Stomach (tissue), 9 donors: ENCODE results near the gene C16orf46. TPM values are rescaled to one million over a fixed set of nuclear protein-coding genes. Genes with fewer than 3 reads are reported as not detected.

Experiments
- DNase-seq, 2 donors: peaks; one replicate each; pipeline versions ENCODE4 v3.0.0 to v3.0.0-alpha.2; 2013 to 2019
- H3K27ac ChIP-seq, 5 donors: fragments of 200-600 bp in 4 of 5; sonication (generic) in 4 of 5; one replicate each; pipeline ENCODE4 v1.5.1; 2013 to 2019; ENCODE audit warnings: mild to moderate bottlenecking in 1 of 5, moderate library complexity in 1 of 5
- H3K27me3 ChIP-seq, 3 donors: fragments of 200-600 bp; sonication (generic); one replicate each; pipeline ENCODE4 v1.5.1; 2017 to 2019; ENCODE audit warnings: mixed run types in 1 of 3
- H3K36me3 ChIP-seq, 4 donors: fragments of 200-600 bp; sonication (generic); 1 replicate in 3 of 4; 2 replicates in 1 of 4; pipeline ENCODE4 v1.5.1; 2016 to 2019
- H3K4me1 ChIP-seq, 4 donors: fragments of 200-600 bp; sonication (generic); one replicate each; pipeline ENCODE4 v1.5.1; 2016 to 2019
- H3K4me3 ChIP-seq, 4 donors: fragments of 200-600 bp; sonication (generic) in 3 of 4; one replicate each; pipeline ENCODE4 v1.5.1; 2016 to 2019; ENCODE audit warnings: mild to moderate bottlenecking in 1 of 4
- H3K9me3 ChIP-seq, 4 donors: fragments of 200-600 bp; sonication (generic); one replicate each; pipeline ENCODE4 v1.5.1; 2016 to 2019
- EP300 ChIP-seq: sonication (generic); formaldehyde crosslinking; IDR thresholded peaks from one replicate; pipeline ENCODE4 v1.6.1; 2017; ENCODE audit warnings: antibody characterized with exemption
- POLR2A ChIP-seq, 4 donors: fragments of 450-650 bp; IDR thresholded peaks; one replicate each; pipeline ENCODE4 v1.6.1; 2016; ENCODE audit warnings: antibody characterized with exemption in 4 of 4, control low read depth in 2 of 4, mild to moderate bottlenecking in 1 of 4, moderate library complexity in 1 of 4
- POLR2AphosphoS5 ChIP-seq, 3 donors: sonication (generic); formaldehyde crosslinking; IDR thresholded peaks; one replicate each; pipeline ENCODE4 v1.6.1; 2016; ENCODE audit warnings: antibody characterized with exemption in 3 of 3
- WGBS, 5 donors: extraction: QIAGEN DNeasy Blood & Tissue Kit in 3 of 5; methylation state at CpG; one replicate each; pipeline versions ENCODE4 v1.1.5 to v1.1.7; 2013 to 2018; 5-methylcytosine and 5-hydroxymethylcytosine counted together
- intact Hi-C: fragments of 100-400 bp; cut with DNase I; formaldehyde crosslinking; loops from one replicate; pipeline ENCODE4 v1.15.1; 2023; ENCODE audit warnings: low total_unique reads
- polyA plus RNA-seq, 3 donors: library from polyadenylated mRNA; stranded (reverse); fragments of 200-250 nt; gene quantifications; one replicate each; pipeline ENCODE4 v1.2.3, GENCODE V29; 2013
- total RNA-seq, 5 donors: library from RNA; depleted of rRNA; stranded (reverse); fragments of >200 nt; gene quantifications; one replicate each; pipeline versions ENCODE4 v1.1.0 to v1.2.3, GENCODE V29; 2014 to 2016
- TF ChIP-seq, protein P1 (sequence below), 7 experiments: fragments of 450-650 bp in 4 of 7; fragments of 200-600 bp in 3 of 7; sonication (generic) in 3 of 7; IDR thresholded peaks; one replicate each; pipeline ENCODE4 v1.5.1; 2016 to 2019; ENCODE audit warnings: antibody characterized with exemption in 7 of 7, control low read depth in 2 of 7, mild to moderate bottlenecking in 1 of 7
- donor health status: healthy with polysubstance abuse.
- donor health status: Bipolar disorder and iron deficiency.
- donor health status: healthy.

C16orf46 gene
- total and polyA plus RNA-seq, 8 donors, result 0.44 to 1.1 (median 0.62) TPM; not detected in 4

DNA sequence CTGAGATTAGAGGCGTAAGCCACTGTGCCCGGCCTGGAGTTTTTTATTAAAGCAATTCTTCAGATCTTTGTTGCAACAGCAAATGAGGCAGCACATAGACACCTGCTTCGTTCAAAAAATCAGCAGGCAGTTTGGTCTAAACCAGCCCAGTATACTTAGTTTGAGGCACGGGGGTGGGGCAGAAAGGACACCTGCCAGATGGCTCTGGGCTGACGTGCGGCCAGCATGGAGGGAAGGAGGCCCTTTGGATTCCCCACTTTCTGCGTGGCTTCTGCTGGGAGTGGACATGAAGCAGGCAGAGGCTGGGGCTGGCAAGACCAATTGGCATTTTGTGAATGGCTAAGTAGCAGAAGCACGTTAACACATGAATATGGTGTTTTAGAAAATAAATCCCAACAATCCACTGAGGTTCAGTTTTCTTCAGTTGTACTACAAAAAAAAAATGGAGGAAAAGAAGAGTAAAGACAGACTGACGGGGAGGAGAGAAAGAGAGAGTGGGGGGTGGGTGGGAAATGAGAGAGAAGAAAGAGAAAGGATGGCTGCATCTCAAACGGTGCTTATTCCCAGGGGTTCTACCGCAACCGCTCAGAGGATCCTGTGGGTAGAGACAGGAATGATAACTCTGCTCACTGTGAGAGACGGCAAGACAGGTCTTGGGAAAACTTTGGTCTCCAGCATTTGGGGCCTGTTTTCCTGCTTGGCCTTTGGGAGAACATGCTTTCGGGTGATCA, 16.3 kb downstream of the C16orf46 start:
- Histone ChIP-seq H3K9me3 (no peaks in the 10 kb centered on the region), H3K36me3 (no peaks in the 10 kb centered on the region), H3K4me3 (no peak overlapping the region), H3K27ac (no peak overlapping the region), H3K4me1 (no peaks in the 10 kb centered on the region), H3K27me3 (no peaks in the 10 kb centered on the region)
- WGBS, 5 donors, result 84 to 90% (median 88%) methylated on average over 14 of the region's 14 CpGs
- TF ChIP-seq, protein P1, sequence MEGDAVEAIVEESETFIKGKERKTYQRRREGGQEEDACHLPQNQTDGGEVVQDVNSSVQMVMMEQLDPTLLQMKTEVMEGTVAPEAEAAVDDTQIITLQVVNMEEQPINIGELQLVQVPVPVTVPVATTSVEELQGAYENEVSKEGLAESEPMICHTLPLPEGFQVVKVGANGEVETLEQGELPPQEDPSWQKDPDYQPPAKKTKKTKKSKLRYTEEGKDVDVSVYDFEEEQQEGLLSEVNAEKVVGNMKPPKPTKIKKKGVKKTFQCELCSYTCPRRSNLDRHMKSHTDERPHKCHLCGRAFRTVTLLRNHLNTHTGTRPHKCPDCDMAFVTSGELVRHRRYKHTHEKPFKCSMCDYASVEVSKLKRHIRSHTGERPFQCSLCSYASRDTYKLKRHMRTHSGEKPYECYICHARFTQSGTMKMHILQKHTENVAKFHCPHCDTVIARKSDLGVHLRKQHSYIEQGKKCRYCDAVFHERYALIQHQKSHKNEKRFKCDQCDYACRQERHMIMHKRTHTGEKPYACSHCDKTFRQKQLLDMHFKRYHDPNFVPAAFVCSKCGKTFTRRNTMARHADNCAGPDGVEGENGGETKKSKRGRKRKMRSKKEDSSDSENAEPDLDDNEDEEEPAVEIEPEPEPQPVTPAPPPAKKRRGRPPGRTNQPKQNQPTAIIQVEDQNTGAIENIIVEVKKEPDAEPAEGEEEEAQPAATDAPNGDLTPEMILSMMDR (IDR thresholded peaks at IDR 0.05), result no peak
- TF ChIP-seq POLR2A (IDR thresholded peaks at IDR 0.05) (no peak), POLR2AphosphoS5 (IDR thresholded peaks at IDR 0.05) (no peak), EP300 (no peak)
- intact Hi-C loops, result no loop called here
- no peak for DNase-seq

DNA sequence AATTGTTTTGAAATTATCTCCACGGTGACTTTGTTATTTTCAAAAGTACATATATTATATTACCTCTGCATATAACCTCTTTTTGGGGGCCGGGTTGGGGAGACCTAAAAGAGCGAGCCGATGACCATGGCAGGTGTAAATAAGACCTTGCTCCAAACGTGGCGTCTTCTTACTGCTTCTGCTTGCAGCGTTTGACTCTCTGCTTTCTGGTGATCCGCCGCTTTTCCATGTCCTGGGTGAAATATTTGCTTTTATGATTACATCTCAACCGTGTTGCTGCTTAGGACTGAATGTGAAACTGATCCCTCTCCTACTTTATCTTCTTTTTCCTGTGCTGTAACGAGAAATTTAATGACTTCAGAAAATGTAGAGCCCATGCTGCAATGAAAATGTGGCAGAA, 23.3 kb downstream of the C16orf46 start:
- Histone ChIP-seq H3K27ac (no peak overlapping the region), H3K36me3 (no peaks in the 10 kb centered on the region), H3K9me3 (peaks cover 0 to 17% (median 10%) of the 10 kb centered on the region in 4 donors), H3K27me3 (no peaks in the 10 kb centered on the region), H3K4me1 (no peaks in the 10 kb centered on the region), H3K4me3 (no peak overlapping the region)
- no peak for TF ChIP-seq POLR2AphosphoS5 (IDR thresholded peaks at IDR 0.05)
- no peak for TF ChIP-seq POLR2A (IDR thresholded peaks at IDR 0.05)
- TF ChIP-seq, protein P1 (IDR thresholded peaks at IDR 0.05), result no peak
- intact Hi-C loops, result no loop called here
- 76 to 81% (median 79%) methylated on average over 11 of the region's 11 CpGs for WGBS, 5 donors
- no peak for DNase-seq

DNA sequence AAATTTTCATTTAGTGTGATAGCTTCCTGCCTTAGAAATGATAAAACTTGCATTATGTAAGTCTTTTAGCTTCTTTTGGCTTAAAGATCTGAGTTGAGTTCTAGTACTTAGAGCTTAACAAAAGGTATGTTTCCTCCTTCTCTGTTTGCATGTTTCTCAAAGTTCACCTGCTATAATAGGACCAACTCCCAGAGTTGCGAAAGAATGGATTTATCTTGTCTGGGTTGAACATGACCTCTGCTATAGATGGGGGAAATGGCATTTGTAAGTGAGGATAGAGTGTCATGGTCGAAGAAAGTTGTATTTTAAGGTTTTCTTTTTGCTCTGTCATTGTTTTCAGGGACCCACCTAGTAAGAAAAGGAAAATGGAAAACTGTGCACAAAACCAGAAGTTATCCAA, 34.2 kb downstream of the C16orf46 start:
- intact Hi-C loops, result no loop called here
- H3K27ac ChIP-seq, result no peak overlapping the region
- peaks cover 0 to 2% (median 0%) of the 10 kb centered on the region in 4 donors for H3K9me3 ChIP-seq
- no peak overlapping the region for H3K4me3 ChIP-seq
- peaks cover 39 to 55% (median 53%) of the 10 kb centered on the region in 4 donors for H3K36me3 ChIP-seq
- DNase-seq, result no peak
- TF ChIP-seq, protein P1 (IDR thresholded peaks at IDR 0.05), result no peak
- TF ChIP-seq EP300 (no peak), POLR2AphosphoS5 (IDR thresholded peaks at IDR 0.05) (no peak), POLR2A (IDR thresholded peaks at IDR 0.05) (no peak)
- no peaks in the 10 kb centered on the region for H3K27me3 ChIP-seq
- peaks cover under 1 to 20% (median 16%) of the 10 kb centered on the region in 4 donors for H3K4me1 ChIP-seq
- 90 to 99% (median 96%) methylated on average over 2 of the region's 2 CpGs for WGBS, 5 donors

DNA sequence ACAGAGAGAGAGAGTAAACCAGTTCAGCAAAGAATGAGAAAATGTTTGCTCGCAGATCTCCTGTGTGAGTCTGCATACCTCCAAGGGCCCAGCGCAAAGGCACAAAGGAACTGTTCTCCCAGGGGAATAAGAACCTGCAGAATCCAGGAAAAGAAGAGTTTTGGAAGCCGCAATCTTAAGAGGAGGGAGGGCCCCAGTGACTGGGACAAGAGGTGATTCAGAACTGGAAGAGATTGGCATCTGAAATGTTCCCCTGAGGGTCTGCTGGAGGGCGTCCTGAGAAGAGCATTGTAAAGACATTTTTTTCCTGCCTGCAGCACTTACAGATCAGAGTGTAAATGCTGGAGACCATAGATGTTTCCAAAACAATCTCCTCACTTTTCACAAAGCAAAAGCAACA, 35.3 kb downstream of the C16orf46 start:
- TF ChIP-seq POLR2AphosphoS5 (IDR thresholded peaks at IDR 0.05) (no peak), POLR2A (IDR thresholded peaks at IDR 0.05) (no peak), EP300 (no peak)
- TF ChIP-seq, protein P1 (IDR thresholded peaks at IDR 0.05), result no peak
- 88 to 95% (median 92%) methylated on average over 4 of the region's 4 CpGs for WGBS, 5 donors
- intact Hi-C loops, result no loop called here
- no peak overlapping the region for H3K27ac ChIP-seq
- no peaks in the 10 kb centered on the region for H3K9me3 ChIP-seq
- H3K4me1 ChIP-seq, result peaks cover 10 to 31% (median 27%) of the 10 kb centered on the region in 4 donors
- no peak for DNase-seq
- H3K27me3 ChIP-seq, result no peaks in the 10 kb centered on the region
- H3K4me3 ChIP-seq, result no peak overlapping the region
- H3K36me3 ChIP-seq, result peaks cover 39 to 55% (median 53%) of the 10 kb centered on the region in 4 donors
